Activated CD4-positive, alpha-beta T cell treated with anti-CD3 and anti-CD28 coated beads for 48 hours (primary cell): ENCODE data around the gene GPC2.
"Not testable (repeated sequence)": the region's sequence is repeated elsewhere in the genome, so short reads cannot be mapped to it uniquely, and the experiment has no call there.

Experiments used
- DNase-seq: peaks from one replicate; pipeline ENCODE4 v3.0.0-alpha.2; 2020

Gene GPC2

GRCh38 chr7:100198266-100198665 lies 21.1 kb upstream of the GPC2 start:
- no peak for DNase-seq

- not testable (repeated sequence) for DNase-seq
Observed at GRCh38 chr7:100195901-100196322, 18.7 kb upstream of the GPC2 start.

DNA sequence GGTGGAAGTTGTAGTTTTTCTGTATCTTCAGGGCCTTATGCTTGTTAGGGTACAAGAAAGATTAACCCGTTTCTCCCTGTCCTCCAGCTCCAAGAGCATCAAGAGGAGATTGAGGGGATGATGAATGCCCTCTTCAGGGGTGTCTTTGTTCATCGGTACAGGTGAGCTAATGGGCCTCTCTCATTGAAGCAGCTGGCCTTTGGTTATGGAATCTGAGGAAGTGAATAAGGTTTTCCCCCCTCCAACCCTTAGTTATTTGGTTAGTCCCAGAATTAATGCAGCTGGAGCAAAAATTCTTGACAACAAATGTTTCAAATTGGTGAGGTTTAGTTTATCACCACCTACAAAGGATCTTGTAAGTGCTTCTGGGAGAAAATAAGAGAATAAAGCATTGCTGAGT lies 18.0 kb upstream of the GPC2 start:
- no peak for DNase-seq

DNA sequence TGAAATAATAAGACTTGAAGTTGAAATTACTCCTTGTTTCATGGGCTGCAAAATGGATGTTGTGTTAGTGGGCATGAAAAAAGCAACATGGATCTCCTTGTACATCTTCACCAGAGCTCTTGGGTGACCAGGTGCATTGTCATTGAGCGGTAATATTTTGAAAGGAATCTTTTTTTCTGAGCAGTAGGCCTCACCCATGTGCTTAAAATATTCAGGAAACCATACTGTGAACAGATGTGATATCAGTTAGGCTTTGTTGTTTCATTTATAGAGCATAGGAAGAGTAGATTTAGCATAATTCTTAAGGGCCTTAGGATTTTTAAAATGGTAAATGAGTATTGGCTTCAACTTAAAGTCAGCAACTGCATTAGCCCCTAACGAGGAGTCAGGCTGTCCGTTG lies 15.8 kb upstream of the GPC2 start:
- DNase-seq, result no peak

- not testable (repeated sequence) for DNase-seq
Observed at GRCh38 chr7:100192281-100192862, 15.2 kb upstream of the GPC2 start.

GRCh38 chr7:100191775-100192174 lies 14.6 kb upstream of the GPC2 start:
- no peak for DNase-seq

GRCh38 chr7:100190048-100190711 lies 13.0 kb upstream of the GPC2 start:
- DNase-seq, result no peak

DNA sequence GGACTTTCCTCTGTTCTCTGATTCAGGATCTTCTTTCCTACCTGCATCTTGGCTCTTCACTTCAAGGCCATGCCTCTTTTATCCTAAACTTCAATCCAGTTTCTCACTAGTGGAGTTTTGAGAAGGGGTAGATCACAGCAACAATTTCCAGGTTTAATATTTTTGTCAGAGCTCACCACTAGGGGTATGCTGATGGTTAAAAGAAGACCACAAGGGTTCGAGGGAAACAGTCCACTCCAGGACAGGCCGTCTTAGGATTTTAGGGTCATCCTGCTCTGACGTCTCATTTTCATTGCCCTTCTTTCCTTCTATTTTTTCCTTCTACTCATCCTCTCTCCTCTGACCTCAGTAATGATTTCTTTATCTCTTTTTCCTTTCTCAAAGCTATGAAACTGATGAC lies 11.9 kb upstream of the GPC2 start:
- DNase-seq, result no peak

GRCh38 chr7:100185726-100186125 lies 8.5 kb upstream of the GPC2 start:
- no peak for DNase-seq

DNA sequence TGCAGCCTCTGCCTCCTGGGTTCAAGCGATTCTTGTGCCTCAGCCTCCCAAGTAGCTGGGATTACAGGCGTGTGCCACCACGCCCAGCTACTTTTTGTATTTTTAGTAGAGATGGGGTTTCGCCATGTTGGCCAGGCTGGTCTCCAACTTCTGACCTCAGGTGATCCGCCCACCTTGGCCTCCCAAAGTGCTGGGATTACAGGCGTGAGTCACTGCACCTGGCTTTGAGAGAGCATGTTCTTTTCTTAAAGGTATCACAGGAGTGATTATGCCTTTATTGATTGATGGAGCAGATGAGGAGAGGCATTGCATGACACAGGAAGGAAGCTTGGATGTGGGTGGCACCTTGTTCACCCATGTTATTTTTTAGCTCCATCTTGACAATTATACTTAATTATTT lies 5.9 kb upstream of the GPC2 start:
- not testable (repeated sequence) for DNase-seq

- DNase-seq, result not testable (repeated sequence)
Observed at GRCh38 chr7:100182616-100183015, 5.4 kb upstream of the GPC2 start.

DNA sequence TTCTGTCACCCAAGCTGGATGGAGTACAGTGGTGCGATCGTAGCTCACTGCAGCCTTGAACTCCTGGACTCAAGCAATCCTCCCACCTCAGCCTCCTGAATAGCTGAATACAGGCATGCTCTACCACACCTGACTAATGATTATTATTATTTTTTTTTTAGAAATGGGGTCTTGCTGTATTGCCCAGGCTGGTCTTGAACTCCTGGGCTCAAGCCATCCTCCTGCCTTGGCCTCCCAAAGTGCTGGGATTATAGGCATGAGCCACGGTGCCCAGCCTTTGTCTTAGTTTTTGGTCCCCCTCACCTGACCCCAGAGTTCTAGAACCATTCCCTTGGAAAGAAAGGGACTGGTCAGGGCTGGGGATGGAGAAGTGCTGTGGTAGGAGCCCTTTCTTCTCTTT lies 2.9 kb upstream of the GPC2 start:
- not testable (repeated sequence) for DNase-seq

DNA sequence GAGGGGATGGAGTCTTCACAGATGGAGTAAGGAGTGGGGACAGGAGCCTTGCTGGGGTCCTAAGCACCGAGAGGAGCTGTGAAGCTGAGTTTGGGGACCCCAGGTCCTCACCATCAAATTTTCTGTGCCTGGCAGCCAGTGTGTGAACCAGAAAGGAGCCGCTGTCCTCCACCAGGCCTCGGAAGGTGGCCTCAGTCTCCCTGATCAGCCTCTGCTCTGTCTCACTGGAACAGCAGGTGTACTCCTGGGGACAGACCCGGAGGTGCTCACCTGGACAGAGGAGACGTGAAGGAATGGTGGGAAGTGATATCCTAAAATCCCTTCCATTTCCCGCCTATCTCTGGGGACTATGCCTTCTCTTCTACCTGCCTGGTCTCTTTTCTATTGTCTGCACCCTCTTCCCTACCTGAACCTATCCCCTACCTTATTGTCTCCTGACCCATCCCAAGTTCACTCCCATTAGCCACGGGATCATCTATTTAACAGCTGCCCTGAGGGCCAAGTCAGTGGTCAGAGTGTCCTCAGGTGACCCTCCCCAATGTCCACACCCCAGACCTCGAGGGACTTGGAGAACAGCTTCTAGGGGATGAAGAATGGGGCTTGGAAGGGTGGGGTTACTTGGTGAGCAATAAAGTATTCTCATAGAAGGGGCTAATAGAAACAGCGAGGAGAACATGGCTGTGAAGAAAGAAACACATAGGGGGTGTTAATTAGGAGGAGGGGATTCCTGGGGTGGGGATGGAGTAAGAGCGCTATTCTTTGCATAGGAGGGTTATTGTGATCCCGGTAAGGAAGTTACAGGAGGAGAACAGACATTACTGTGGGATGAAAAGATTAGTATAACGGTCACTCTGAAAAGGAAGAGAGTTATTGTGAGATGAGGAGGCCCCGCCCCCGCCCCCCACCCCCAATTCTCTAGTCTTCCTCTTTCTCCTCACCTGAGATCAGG lies 811 bp downstream of the GPC2 start:
- DNase-seq, result no peak

- DNase-seq, result no peak
Observed at GRCh38 chr7:100175296-100175935, 1.8 kb downstream of the GPC2 start.

DNA sequence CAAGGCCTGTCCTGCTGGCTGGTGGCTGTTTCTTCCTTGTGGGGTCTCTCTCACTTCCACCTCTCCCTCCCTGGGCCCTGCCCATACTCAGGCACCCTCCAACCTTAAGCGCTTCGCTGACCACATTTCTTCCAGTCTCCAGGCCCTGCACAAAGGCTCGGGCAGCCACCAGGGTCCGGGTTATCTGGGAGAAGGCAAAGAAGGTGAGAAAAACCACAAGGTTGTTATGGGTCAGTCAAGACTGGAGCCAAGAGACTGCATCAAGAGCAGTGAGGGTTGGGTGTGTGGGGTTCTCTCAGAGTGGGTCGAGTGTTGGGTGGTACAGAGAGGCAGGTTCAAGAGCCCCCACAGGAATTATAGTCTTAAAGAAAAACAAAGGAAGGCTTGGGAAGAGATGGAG lies 2.6 kb downstream of the GPC2 start:
- DNase-seq, result no peak

DNA sequence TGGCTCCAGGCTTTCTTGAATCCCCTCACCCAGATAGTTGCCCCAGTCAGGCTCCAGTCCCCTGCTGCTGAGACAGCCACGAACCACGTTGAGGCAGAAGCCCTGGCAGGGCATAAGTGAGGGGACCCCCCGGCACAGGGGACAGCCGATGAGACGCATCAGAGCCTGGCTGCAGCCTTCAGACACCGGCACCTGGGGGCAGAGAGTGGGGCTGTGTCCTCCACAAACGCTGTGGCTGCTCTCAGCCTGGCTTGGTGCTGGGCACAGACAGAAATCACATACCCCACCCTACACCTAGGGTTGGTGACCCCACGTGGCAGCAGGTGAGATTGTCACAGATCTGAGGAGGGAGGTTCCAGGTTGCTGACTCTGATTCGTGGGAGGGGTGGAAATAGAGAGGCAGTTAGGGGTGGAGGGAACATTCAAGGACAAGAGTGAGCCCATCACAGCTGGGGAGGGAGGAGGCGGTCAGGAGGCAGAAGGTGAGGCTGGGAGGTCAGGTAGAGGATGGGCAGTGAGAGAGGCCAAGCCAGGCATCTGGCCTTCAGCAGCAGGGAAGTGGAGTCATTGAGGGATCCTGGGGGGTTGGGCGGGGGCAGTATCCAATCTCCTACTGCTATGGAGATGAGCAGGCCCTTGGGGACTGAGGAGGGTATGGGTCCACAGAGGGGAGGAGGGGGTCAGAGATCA lies 3.2 kb downstream of the GPC2 start:
- DNase-seq, result no peak

GRCh38 chr7:100171840-100172239 lies 5.3 kb downstream of the GPC2 start:
- DNase-seq, result no peak

DNA sequence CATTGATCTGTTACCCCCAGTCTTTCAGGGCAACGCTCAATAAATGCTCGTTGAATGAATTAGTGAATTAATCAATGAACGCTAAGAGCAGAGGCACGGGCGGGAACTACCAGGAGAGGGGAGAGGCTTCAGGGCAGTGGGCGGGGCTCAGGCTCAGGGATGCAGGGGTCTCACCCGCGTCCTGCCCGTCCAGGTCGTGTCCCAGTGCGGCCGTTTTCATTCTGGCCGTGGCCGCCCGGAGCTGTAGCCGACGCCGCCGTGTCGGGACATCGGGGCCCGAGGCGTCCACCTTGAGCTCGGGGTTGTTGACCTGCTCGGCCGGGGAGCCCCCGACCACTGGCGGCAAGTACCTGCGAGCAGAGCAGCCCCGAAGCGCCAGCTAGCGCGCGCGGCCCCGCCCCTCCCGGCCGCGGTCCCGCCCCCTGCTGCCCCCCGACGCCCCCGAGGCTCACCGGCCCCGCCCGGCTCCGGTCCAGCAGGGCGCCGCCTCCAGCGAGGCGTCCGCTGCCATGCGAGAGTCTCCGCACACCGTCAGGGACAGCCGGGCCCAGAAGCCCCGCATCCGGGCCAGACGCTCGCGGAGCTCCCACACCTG lies 6.0 kb downstream of the GPC2 start:
- no peak for DNase-seq

GRCh38 chr7:100170101-100170897 lies 6.9 kb downstream of the GPC2 start:
- DNase-seq, result no peak

DNA sequence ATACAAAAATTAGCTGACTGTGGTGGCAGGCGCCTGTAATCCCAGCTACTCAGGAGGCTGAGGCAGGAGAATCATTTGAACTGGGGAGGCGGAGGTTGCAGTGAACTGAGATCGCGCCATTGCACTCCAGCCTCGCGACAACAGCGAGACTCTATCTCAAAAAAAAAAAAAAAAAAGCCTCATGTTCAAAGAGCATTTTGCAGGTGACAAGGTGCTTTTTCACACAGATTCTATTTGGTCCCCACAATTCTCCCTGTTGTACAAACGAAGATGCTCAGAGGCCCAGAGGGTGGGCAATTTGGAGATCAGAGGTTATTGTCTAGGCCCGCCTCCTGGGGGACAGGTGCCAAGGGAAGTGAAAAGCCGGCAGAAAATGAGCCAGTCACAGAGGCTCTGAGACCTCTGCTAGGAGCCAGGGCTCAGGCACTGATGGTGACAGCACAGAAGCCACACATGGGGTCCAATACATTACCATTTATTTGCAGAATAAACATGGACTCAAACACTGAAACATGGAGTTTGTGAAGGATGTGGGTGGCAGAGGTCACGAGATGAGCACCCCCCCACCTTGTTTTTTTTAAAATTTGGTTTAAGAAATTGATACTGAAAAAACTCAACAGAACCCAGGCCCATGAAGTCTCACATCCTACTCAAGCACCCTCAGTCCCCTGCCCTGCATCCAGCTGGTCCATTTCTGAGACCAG lies 7.9 kb downstream of the GPC2 start:
- no peak for DNase-seq

DNA sequence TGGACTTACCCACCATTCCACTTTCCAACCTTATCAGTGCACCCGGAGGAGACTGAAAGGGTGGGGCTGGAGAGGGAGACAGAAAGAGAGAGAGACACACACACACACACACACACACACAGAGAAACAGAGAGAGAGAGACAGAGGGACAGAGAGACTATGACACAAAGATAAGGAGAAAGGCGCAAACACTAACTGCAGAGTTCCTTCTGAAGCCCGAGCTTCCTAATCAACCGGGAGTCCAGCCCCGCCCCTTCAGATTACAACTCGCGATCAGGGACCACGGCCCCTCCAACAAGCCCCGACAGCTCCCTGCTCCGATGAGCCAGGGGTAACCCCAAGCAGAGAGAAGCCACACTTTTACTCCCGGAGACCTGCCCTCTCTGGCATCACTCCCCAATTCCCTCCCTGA lies 9.3 kb downstream of the GPC2 start:
- no peak for DNase-seq
